HepG2 (cell line): Measurements from ENCODE around the gene RAB39A. TPM values are rescaled to one million over a fixed set of nuclear protein-coding genes. Genes with fewer than 3 reads are reported as not detected.

Experiments used
- ATAC-seq: fragments of 200-7000 bp; cut with Tn5 transposase; 3 replicates; pipeline ENCODE4 v1.9.1; 2020; ENCODE audit warnings: mild to moderate bottlenecking, moderate library complexity
- BruUV-seq: library from RNA; stranded (reverse); fragments of 400-500 nt; replicated peaks from 2 replicates; lab custom pipeline; 2021; lab: Mats Ljungman, UMichigan
- CTCF ChIA-PET: fragments of 300-600 bp; formaldehyde crosslinking; extraction: SDS; loops from one replicate; lab custom pipeline; 2021; ENCODE audit warnings: low total read pairs, inconsistent platforms, low intra/inter-chr PET ratio; lab: Yijun Ruan, JAX
- POLR2A ChIA-PET: fragments of 350-600 bp; sonication (Branson Sonifier 250); formaldehyde crosslinking; loops from one replicate; lab custom pipeline; 2020; ENCODE audit warnings: antibody characterized with exemption, inconsistent platforms; lab: Yijun Ruan, JAX
- DNase-seq: peaks from one replicate; pipeline ENCODE4 v3.0.0-alpha.2; 2015; ENCODE audit warnings: low spot score
- FAIRE-seq: peaks from 3 replicates; lab custom pipeline; 2011; peaks lifted over from hg19 to GRCh38; lab: Jason Lieb, UNC
- H2AFZ ChIP-seq: one replicate; pipeline ENCODE4 v1.6.1; 2011; ENCODE audit warnings: low read length, inconsistent platforms
- H3K27ac ChIP-seq: fragments of 300-600 bp; 3 replicates; pipeline ENCODE4 v1.8.0; 2011; ENCODE audit warnings: mixed run types, mild to moderate bottlenecking, mixed read lengths, low read length, inconsistent platforms; ENCODE audit not compliant: insufficient read depth; ENCODE audit errors: extremely low read length
- H3K27me3 ChIP-seq, 2 experiments: fragments of 200-600 bp in 1 of 2; 2 replicates in 1 of 2; 3 replicates in 1 of 2; pipeline versions ENCODE4 v1.6.0 to v1.8.0; 2011; ENCODE audit warnings: low read length in 2 of 2, mild to moderate bottlenecking in 2 of 2, moderate library complexity in 2 of 2, inconsistent platforms in 1 of 2; ENCODE audit not compliant: insufficient read depth in 2 of 2, control insufficient read depth in 1 of 2
- H3K36me3 ChIP-seq, 2 experiments: fragments of 200-600 bp in 1 of 2; replicated peaks in 1 of 2; 2 replicates in 1 of 2; 3 replicates in 1 of 2; pipeline versions ENCODE4 v1.5.1 to v1.8.0; 2011; ENCODE audit warnings: low read length in 2 of 2, inconsistent platforms in 1 of 2; ENCODE audit not compliant: insufficient read depth in 2 of 2, control insufficient read depth in 1 of 2
- H3K4me1 ChIP-seq: 2 replicates; pipeline ENCODE4 v1.5.1; 2012; ENCODE audit warnings: low read length, inconsistent platforms; ENCODE audit not compliant: insufficient read depth
- H3K4me2 ChIP-seq: 2 replicates; pipeline ENCODE4 v1.6.0; 2011; ENCODE audit warnings: low read depth, low read length, inconsistent platforms
- H3K4me3 ChIP-seq, 3 experiments: fragments of 200-600 bp in 1 of 3; sonication (generic), shearing (Covaris generic) in 1 of 3; replicated peaks in 1 of 3; 2 replicates each; pipeline ENCODE4 v1.5.1; 2011 to 2016; ENCODE audit warnings: low read length in 3 of 3, inconsistent platforms in 2 of 3, low read depth in 2 of 3, mild to moderate bottlenecking in 2 of 3, control low read depth in 1 of 3, mixed read lengths in 1 of 3; ENCODE audit not compliant: insufficient read depth in 1 of 3
- H3K79me2 ChIP-seq: one replicate; pipeline ENCODE4 v1.6.1; 2011; ENCODE audit warnings: low read length, inconsistent platforms; ENCODE audit not compliant: insufficient read depth
- H3K9ac ChIP-seq: 2 replicates; pipeline ENCODE4 v1.6.0; 2011; ENCODE audit warnings: mild to moderate bottlenecking, low read depth, low read length, inconsistent platforms; ENCODE audit not compliant: insufficient read depth
- H3K9me3 ChIP-seq: 2 replicates; pipeline ENCODE4 v1.5.1; 2012; ENCODE audit warnings: mild to moderate bottlenecking, low read length
- H4K20me1 ChIP-seq: 2 replicates; pipeline ENCODE4 v1.6.0; 2011; ENCODE audit warnings: inconsistent platforms, mild to moderate bottlenecking, low read length, moderate library complexity; ENCODE audit not compliant: insufficient read depth
- DR1 ChIP-seq: sonication (generic); formaldehyde crosslinking; IDR thresholded peaks from 2 replicates; pipeline ENCODE4 v1.8.0; 2021; ENCODE audit warnings: mild to moderate bottlenecking, missing genetic modification reagents, inconsistent platforms
- GLMP ChIP-seq: sonication (generic); formaldehyde crosslinking; IDR thresholded peaks from 2 replicates; pipeline ENCODE4 v1.9.0; 2021; ENCODE audit warnings: missing genetic modification reagents, mild to moderate bottlenecking, borderline replicate concordance
- MYC ChIP-seq: sonication (generic); formaldehyde crosslinking; IDR thresholded peaks from 2 replicates; pipeline ENCODE4 v1.9.0; 2021; ENCODE audit warnings: missing genetic modification reagents, borderline replicate concordance
- NFKBIZ ChIP-seq: IDR thresholded peaks from 2 replicates; pipeline ENCODE4 v1.6.1; 2018; ENCODE audit warnings: missing genetic modification reagents, missing compliant biosample characterization
- SIX4 ChIP-seq: sonication (generic); formaldehyde crosslinking; IDR thresholded peaks from 2 replicates; pipeline ENCODE4 v1.4.0; 2020; ENCODE audit warnings: missing genetic modification reagents
- ZBTB25 ChIP-seq: IDR thresholded peaks from 2 replicates; pipeline ENCODE4 v1.6.1; 2018; ENCODE audit warnings: missing genetic modification reagents
- ZNF30 ChIP-seq: sonication (generic); formaldehyde crosslinking; IDR thresholded peaks from 2 replicates; pipeline ENCODE4 v1.5.0; 2020; ENCODE audit warnings: mild to moderate bottlenecking, missing genetic modification reagents
- ZNF496 ChIP-seq: sonication (generic); formaldehyde crosslinking; IDR thresholded peaks from 2 replicates; pipeline ENCODE4 v1.8.1; 2023; ENCODE audit warnings: mild to moderate bottlenecking, moderate library complexity, missing genetic modification reagents; ENCODE audit not compliant: insufficient replicate concordance
- ZNF672 ChIP-seq: sonication (generic); formaldehyde crosslinking; IDR thresholded peaks from 2 replicates; pipeline ENCODE4 v1.8.1; 2022; ENCODE audit warnings: missing genetic modification reagents
- ZNF713 ChIP-seq: sonication (generic); formaldehyde crosslinking; IDR thresholded peaks from 2 replicates; pipeline ENCODE4 v1.4.0; 2020; ENCODE audit warnings: mild to moderate bottlenecking, missing genetic modification reagents
- ZNF75D ChIP-seq: sonication (generic); formaldehyde crosslinking; IDR thresholded peaks from 2 replicates; pipeline ENCODE4 v1.8.1; 2023; ENCODE audit warnings: missing genetic modification reagents, mild to moderate bottlenecking, borderline replicate concordance
- ZNF781 ChIP-seq: sonication (generic); formaldehyde crosslinking; IDR thresholded peaks from 2 replicates; pipeline ENCODE4 v1.5.1; 2020; ENCODE audit warnings: borderline replicate concordance, mild to moderate bottlenecking, missing genetic modification reagents; ENCODE audit errors: not compliant biosample characterization
- ZUFSP ChIP-seq: sonication (generic); formaldehyde crosslinking; IDR thresholded peaks from 2 replicates; pipeline ENCODE4 v1.9.0; 2021; ENCODE audit warnings: missing genetic modification reagents, mild to moderate bottlenecking, borderline replicate concordance
- WGBS: methylation state at CpG from one replicate; pipeline ENCODE4 v1.1.6; 2017; ENCODE audit warnings: low lambda C conversion rate; 5-methylcytosine and 5-hydroxymethylcytosine counted together
- in situ Hi-C: cut with HindIII; loops from 2 replicates; pipeline ENCODE4 v1.10.0; 2017; ENCODE audit warnings: low pct_unique_long_range_greater_than_20kb; ENCODE audit not compliant: extremely low pct_ligation_motif_present
- intact Hi-C: fragments of 100-400 bp; cut with micrococcal nuclease; formaldehyde crosslinking; loops from one replicate; pipeline ENCODE4 v1.10.0; 2022; ENCODE audit not compliant: unreplicated experiment
- polyA plus RNA-seq, 8 experiments: library from polyadenylated mRNA; depleted of rRNA in 3 of 8; stranded (reverse) in 7 of 8; unstranded in 1 of 8; fragments of >200 nt; fragmentation: Illumina TruSeq in 4 of 8; extraction: Trizol in 4 of 8; gene quantifications; 2 replicates each; pipeline versions ENCODE4 v1.2.1 to v1.2.3, GENCODE V29; 2011 to 2016; ENCODE audit warnings: low read depth in 4 of 8, missing spikeins in 1 of 8, mixed read lengths in 1 of 8; ENCODE audit not compliant: insufficient read depth in 1 of 8
- total RNA-seq, 5 experiments: library from RNA; depleted of rRNA; stranded (reverse); fragments of >200 nt; fragmentation: Illumina TruSeq; extraction: Trizol; gene quantifications; 2 replicates each; pipeline ENCODE4 v1.2.3, GENCODE V29; 2016; ENCODE audit warnings: low read depth in 1 of 5
- TF ChIP-seq, protein P1 (sequence below): sonication (generic); formaldehyde crosslinking; IDR thresholded peaks from 2 replicates; pipeline ENCODE4 v1.4.0; 2020; ENCODE audit warnings: low read depth, mild to moderate bottlenecking, missing genetic modification reagents
- TF ChIP-seq, protein P2 (sequence below): sonication (generic); formaldehyde crosslinking; IDR thresholded peaks from 2 replicates; pipeline ENCODE4 v1.5.0; 2020; ENCODE audit warnings: mild to moderate bottlenecking, missing genetic modification reagents

RAB39A gene
- total and polyA plus RNA-seq, 2 of the 13 experiments (the other 11 are each of a cell fraction or from before 2014, with no cell fraction given) = not detected

- Histone ChIP-seq H3K4me1 (no peaks in the 10 kb centered on the region), H3K4me2 (no peak overlapping the region), H3K36me3 (no peaks in the 10 kb centered on the region), H3K9ac (no peak overlapping the region), H3K9me3 (no peaks in the 10 kb centered on the region), H3K27me3 (peaks cover 0 to 13% of the 10 kb centered on the region in 2 experiments; a peak in 2 of 5 replicates), H3K79me2 (no peaks in the 10 kb centered on the region), H4K20me1 (no peaks in the 10 kb centered on the region), H3K27ac (no peak overlapping the region), H3K4me3 (no peak overlapping the region), H2AFZ (no peak overlapping the region)
- no peak for FAIRE-seq
- in situ Hi-C loops (no loop called here), intact Hi-C loops (loop anchor here (10.0 kb wide), 1 partner anchor 740 kb away; no protein-coding TSS in a partner anchor)
- DNase-seq = no peak
- 11% methylated on average over 5 of the region's 5 CpGs for WGBS
- ChIA-PET POLR2A (no interaction called here), CTCF (no interaction called here)
- ATAC-seq = no peak
- BruUV-seq = no TSS peak
- no peak for TF ChIP-seq ZUFSP (CRISPR knock-in tag)
- no peak for TF ChIP-seq ZNF30 (CRISPR knock-in tag)
- TF ChIP-seq, protein P1, sequence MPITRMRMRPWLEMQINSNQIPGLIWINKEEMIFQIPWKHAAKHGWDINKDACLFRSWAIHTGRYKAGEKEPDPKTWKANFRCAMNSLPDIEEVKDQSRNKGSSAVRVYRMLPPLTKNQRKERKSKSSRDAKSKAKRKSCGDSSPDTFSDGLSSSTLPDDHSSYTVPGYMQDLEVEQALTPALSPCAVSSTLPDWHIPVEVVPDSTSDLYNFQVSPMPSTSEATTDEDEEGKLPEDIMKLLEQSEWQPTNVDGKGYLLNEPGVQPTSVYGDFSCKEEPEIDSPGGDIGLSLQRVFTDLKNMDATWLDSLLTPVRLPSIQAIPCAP (CRISPR knock-in tag) = no peak
- no peak for TF ChIP-seq ZNF672 (CRISPR knock-in tag)
- no peak for TF ChIP-seq SIX4 (CRISPR knock-in tag)
- TF ChIP-seq ZNF713 = no peak
- TF ChIP-seq ZNF781 (CRISPR knock-in tag) = no peak
- TF ChIP-seq ZBTB25 (CRISPR knock-in tag) = no peak
- no peak for TF ChIP-seq MYC (CRISPR knock-in tag)
- TF ChIP-seq, protein P2, sequence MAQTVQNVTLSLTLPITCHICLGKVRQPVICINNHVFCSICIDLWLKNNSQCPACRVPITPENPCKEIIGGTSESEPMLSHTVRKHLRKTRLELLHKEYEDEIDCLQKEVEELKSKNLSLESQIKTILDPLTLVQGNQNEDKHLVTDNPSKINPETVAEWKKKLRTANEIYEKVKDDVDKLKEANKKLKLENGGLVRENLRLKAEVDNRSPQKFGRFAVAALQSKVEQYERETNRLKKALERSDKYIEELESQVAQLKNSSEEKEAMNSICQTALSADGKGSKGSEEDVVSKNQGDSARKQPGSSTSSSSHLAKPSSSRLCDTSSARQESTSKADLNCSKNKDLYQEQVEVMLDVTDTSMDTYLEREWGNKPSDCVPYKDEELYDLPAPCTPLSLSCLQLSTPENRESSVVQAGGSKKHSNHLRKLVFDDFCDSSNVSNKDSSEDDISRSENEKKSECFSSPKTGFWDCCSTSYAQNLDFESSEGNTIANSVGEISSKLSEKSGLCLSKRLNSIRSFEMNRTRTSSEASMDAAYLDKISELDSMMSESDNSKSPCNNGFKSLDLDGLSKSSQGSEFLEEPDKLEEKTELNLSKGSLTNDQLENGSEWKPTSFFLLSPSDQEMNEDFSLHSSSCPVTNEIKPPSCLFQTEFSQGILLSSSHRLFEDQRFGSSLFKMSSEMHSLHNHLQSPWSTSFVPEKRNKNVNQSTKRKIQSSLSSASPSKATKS = no peak
- TF ChIP-seq NFKBIZ (CRISPR knock-in tag) = no peak
- TF ChIP-seq DR1 (CRISPR knock-in tag) = no peak
- TF ChIP-seq GLMP (CRISPR knock-in tag) = no peak
- TF ChIP-seq ZNF75D (CRISPR knock-in tag) = no peak
- TF ChIP-seq ZNF496 (CRISPR knock-in tag) = no peak
These were observed 13.0 kb upstream of the RAB39A start for GRCh38 chr11:107915229-107915628.
